Measurements from ENCODE around the gene SMARCB1.

The SMARCB1 gene

GRCh38 chr22:23877566-23877965, 90.8 kb downstream of the SMARCB1 start:
- DNase-seq: no peak
- Histone ChIP-seq H3K36me3 (peaks cover 72% of the 10 kb centered on the region), H3K27me3 (ENCODE audit: insufficient read depth, low read depth, severe bottlenecking) (no peaks in the 10 kb centered on the region), H3K27ac (no peak overlapping the region), H3K9me3 (ENCODE audit: severe bottlenecking) (no peaks in the 10 kb centered on the region), H3K4me3 (ENCODE audit: low read depth, low read length) (no peak overlapping the region)
- TF ChIP-seq CTCF (IDR thresholded peaks at IDR 0.05; ENCODE audit: low read depth, low read length): no peak

DNA sequence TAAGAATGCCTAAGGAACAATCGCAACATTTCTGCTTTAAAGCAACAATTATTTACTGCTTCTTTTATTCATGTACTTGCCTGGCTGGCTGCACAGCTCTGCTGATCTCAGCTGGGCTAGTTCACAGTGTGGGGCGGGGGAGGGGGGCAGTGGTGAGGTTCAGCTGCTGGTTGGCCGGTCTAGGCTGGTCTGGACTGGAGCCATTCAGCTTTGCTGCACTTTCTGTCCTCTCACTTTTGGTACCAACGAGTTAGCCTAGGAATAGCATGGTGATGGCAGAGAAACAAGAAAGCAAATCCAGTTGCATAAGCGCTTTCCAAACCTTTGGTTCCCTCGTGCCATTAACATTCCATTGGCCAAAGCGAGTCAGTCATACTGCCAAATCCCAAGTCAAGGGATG, 91.5 kb downstream of the SMARCB1 start:
- H3K9me3 ChIP-seq (ENCODE audit: severe bottlenecking): no peaks in the 10 kb centered on the region
- no peaks in the 10 kb centered on the region for H3K27me3 ChIP-seq (ENCODE audit: insufficient read depth, low read depth, severe bottlenecking)
- H3K36me3 ChIP-seq: peaks cover 72% of the 10 kb centered on the region
- no peak for TF ChIP-seq CTCF (IDR thresholded peaks at IDR 0.05; ENCODE audit: low read depth, low read length)
- no peak for DNase-seq
- H3K4me3 ChIP-seq (ENCODE audit: low read depth, low read length): no peak overlapping the region
- H3K27ac ChIP-seq: no peak overlapping the region

GRCh38 chr22:23882370-23882769, 95.6 kb downstream of the SMARCB1 start:
- H3K9me3 ChIP-seq (ENCODE audit: severe bottlenecking): no peaks in the 10 kb centered on the region
- H3K27me3 ChIP-seq (ENCODE audit: insufficient read depth, low read depth, severe bottlenecking): no peaks in the 10 kb centered on the region
- peaks cover 50% of the 10 kb centered on the region for H3K36me3 ChIP-seq
- no peak overlapping the region for H3K4me3 ChIP-seq (ENCODE audit: low read depth, low read length)
- TF ChIP-seq CTCF (IDR thresholded peaks at IDR 0.05; ENCODE audit: low read depth, low read length): no peak
- H3K27ac ChIP-seq: no peak overlapping the region
- DNase-seq: no peak

DNA sequence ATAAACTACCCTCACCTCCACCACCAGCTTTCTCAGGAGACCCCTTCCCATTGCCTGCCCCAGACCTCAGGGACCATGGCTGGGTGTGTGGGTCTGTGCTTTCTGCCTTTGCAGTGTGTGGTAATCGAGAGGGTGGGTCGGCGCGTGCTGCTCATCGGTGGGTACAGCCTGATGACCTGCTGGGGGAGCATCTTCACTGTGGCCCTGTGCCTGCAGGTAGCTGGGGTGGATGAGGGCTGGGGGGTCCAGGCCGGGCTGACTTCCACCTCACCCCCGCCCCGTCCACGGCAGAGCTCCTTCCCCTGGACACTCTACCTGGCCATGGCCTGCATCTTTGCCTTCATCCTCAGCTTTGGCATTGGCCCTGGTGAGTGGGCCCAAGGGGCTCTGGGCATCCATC, 96.9 kb downstream of the SMARCB1 start:
- Histone ChIP-seq H3K27me3 (ENCODE audit: insufficient read depth, low read depth, severe bottlenecking) (no peaks in the 10 kb centered on the region), H3K4me3 (ENCODE audit: low read depth, low read length) (no peak overlapping the region), H3K36me3 (peaks cover 38% of the 10 kb centered on the region), H3K9me3 (ENCODE audit: severe bottlenecking) (no peaks in the 10 kb centered on the region), H3K27ac (peak overlapping the region; percentile 85)
- no peak for TF ChIP-seq CTCF (IDR thresholded peaks at IDR 0.05; ENCODE audit: low read depth, low read length)
- no peak for DNase-seq

DNA sequence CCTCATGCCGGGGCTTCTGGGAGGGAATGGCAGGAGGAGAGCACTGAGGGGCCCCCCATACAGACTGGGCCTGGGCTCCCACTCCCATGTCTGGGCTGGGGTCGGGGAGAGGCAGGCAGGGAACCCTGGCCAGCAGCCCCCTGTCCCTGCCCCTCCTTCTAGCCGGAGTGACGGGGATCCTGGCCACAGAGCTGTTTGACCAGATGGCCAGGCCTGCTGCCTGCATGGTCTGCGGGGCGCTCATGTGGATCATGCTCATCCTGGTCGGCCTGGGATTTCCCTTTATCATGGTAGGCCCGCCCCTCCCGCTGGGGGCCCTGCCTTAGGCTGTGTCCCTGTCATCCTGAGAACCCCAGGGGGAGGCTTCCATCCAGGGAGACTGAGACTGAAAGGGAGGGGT, 97.4 kb downstream of the SMARCB1 start:
- no peak for TF ChIP-seq CTCF (IDR thresholded peaks at IDR 0.05; ENCODE audit: low read depth, low read length)
- Histone ChIP-seq H3K36me3 (peaks cover 34% of the 10 kb centered on the region), H3K27ac (peak overlapping the region; percentile 85), H3K4me3 (ENCODE audit: low read depth, low read length) (no peak overlapping the region), H3K27me3 (ENCODE audit: insufficient read depth, low read depth, severe bottlenecking) (no peaks in the 10 kb centered on the region), H3K9me3 (ENCODE audit: severe bottlenecking) (no peaks in the 10 kb centered on the region)
- DNase-seq: peak; percentile 92

All from WERI-Rb-1 (cell line).